ENCODE results near the gene ACADSB. TPM values are rescaled to one million over a fixed set of nuclear protein-coding genes. Genes with fewer than 3 reads are reported as not detected.

Gene ACADSB
- total RNA-seq, 1 donor from 2014 or later, result 27.3 TPM

DNA sequence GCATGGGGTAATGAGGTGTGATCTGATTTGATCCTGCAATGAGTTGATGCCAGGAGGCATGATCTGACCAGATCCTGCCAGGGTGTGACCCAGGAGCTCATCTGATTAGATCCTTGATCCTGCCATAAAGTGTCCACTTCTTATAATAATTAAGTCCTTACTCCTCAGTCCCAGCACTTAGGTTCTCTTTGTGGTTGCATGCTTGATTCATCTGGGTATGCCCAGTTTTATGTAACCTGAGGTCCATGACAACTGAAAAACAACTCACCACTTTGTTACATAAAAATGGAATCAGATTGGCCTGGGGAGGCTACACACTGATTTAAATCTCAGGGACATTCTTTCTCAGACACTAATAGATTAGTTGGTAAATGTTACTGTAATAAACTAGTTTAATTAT is 19.1 kb downstream of the ACADSB start:
- Mint-ChIP-seq H3K4me1 (ENCODE audit: unreplicated experiment) (no peaks in the 10 kb centered on the region), H3K36me3 (peaks cover 5% of the 10 kb centered on the region)

DNA sequence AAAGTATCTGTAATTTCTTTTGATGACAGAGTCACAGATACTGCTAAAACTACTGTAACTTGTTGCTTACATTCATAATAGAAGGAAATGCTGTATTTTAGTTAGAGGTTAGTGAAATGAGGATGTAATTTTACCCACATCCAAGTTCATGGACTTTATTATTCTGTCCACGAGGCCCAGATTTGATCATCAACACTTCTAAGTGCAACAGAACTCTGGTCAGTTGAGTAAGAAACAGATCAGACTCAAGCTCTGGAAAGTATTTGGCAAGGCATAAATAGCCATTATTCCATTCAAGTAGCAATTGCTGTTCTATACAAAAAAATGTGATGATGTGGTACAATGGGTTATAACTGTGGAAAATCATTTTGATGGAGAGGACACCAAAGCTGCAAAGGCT is 22.3 kb downstream of the ACADSB start:
- Mint-ChIP-seq H3K36me3 (peaks cover 10% of the 10 kb centered on the region), H3K4me1 (ENCODE audit: unreplicated experiment) (no peaks in the 10 kb centered on the region), H3K4me3 (no peak overlapping the region), H3K27me3 (no peaks in the 10 kb centered on the region), H3K9me3 (no peaks in the 10 kb centered on the region), H3K27ac (no peak overlapping the region)
- TF ChIP-seq, protein P1, sequence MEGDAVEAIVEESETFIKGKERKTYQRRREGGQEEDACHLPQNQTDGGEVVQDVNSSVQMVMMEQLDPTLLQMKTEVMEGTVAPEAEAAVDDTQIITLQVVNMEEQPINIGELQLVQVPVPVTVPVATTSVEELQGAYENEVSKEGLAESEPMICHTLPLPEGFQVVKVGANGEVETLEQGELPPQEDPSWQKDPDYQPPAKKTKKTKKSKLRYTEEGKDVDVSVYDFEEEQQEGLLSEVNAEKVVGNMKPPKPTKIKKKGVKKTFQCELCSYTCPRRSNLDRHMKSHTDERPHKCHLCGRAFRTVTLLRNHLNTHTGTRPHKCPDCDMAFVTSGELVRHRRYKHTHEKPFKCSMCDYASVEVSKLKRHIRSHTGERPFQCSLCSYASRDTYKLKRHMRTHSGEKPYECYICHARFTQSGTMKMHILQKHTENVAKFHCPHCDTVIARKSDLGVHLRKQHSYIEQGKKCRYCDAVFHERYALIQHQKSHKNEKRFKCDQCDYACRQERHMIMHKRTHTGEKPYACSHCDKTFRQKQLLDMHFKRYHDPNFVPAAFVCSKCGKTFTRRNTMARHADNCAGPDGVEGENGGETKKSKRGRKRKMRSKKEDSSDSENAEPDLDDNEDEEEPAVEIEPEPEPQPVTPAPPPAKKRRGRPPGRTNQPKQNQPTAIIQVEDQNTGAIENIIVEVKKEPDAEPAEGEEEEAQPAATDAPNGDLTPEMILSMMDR (conservative IDR thresholded peaks at IDR 0.05), result no peak
- DNase-seq (ENCODE audit: extremely low spot score, unreplicated experiment), result no peak

More for the DNA sequence above, 19.1 kb downstream of the ACADSB start:
- Mint-ChIP-seq H3K27me3 (no peaks in the 10 kb centered on the region), H3K9me3 (no peaks in the 10 kb centered on the region), H3K27ac (no peak overlapping the region), H3K4me3 (no peak overlapping the region)
- TF ChIP-seq, protein P1 (conservative IDR thresholded peaks at IDR 0.05), result no peak
- no peak for DNase-seq (ENCODE audit: extremely low spot score, unreplicated experiment)

DNA sequence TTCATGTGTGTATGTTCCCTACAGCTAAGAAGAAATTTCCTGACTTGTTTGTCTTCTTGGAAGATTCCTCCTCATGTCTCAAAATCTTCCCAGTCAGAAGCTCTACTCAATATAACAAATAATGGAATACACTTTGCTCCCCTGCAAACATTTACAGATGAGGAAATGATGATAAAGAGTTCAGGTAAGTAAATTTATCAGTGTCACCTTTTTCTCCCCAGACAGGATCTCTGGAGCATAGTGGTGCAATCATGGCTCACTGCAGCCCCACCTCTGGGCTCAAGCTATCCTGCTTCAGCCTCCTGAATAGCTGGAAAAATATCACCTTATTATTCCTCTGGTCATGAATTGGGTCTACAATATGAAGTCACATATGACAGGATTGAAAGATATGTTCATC is 25.5 kb downstream of the ACADSB start:
- peaks cover 13% of the 10 kb centered on the region for H3K36me3 Mint-ChIP-seq
- no peak overlapping the region for H3K4me3 Mint-ChIP-seq
- H3K27ac Mint-ChIP-seq, result no peak overlapping the region
- TF ChIP-seq, protein P1 (conservative IDR thresholded peaks at IDR 0.05), result no peak
- H3K27me3 Mint-ChIP-seq, result no peaks in the 10 kb centered on the region
- no peaks in the 10 kb centered on the region for H3K9me3 Mint-ChIP-seq
- H3K4me1 Mint-ChIP-seq (ENCODE audit: unreplicated experiment), result no peaks in the 10 kb centered on the region
- DNase-seq (ENCODE audit: extremely low spot score, unreplicated experiment), result no peak

DNA sequence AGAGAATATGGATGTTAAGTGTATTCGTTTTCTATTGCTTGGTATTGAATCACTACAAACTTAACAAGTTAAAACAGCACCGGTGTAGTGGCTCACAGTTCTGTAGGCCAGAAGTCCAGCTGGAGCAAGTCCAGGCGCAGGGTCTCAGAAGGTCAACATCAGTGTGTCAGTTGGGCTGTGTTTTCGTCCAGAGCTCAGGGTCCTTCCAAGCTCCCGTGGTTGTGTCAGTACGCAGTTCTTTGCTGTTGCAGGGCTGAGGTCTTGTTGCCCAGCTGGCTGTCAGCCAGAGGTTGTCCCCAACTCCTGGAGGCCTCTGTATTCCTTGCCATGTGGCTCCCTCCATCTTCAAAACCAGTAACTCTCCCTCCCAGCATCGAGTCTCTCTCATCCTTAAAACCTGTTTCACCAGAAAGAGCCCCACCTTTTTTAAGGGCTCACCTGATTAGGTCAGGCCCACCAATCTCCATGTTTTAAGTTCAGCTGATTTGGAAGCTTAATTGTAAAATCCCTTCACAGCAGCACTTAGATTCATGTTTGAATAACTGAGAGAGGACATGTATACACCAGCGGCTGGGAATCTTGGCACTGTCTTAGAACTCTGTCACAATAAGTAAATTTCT is 26.8 kb downstream of the ACADSB start:
- no peak overlapping the region for H3K27ac Mint-ChIP-seq
- H3K36me3 Mint-ChIP-seq, result peaks cover 9% of the 10 kb centered on the region

DNA sequence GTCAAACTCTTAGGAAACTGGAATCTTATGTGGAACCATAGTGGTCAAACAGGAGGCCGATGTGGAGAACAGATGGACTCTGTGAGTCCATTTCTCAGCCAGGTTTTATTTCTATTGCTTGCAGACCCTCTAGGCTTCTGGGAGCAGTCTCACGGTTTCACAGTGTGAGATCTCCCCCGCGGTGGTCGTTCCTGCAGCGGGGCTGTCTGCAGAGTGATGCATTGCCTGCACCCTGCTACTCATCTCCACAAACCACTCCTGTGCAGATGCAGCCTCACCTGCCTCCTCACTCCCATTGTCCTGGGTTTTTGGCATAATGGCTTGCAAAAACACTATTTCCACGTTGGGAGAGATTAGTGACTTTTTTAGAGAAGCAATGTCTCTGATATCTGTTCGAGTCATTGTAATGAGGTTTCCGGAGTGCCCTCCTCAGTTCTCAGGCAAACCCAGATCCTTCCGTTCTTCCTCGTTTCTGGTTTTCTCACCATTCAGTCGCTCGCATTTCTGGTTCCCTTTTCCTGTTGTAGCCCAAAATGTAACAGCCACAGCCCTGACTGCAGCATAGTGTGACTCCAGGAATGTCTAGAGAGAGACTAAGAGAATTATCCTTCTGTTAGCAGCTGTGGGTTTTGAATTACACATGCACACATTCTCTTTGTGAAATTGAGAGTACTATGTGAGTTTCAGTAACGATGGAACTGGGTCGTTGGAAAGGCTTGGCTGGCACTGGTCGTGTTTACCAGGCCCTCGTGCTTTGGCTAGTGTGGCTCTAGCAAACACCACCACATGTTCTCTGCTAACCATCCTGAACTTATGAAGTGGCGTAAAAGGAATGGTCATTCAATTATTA is 30.2 kb downstream of the ACADSB start:
- Mint-ChIP-seq H3K9me3 (no peaks in the 10 kb centered on the region), H3K27ac (no peak overlapping the region), H3K36me3 (peaks cover 9% of the 10 kb centered on the region), H3K4me3 (no peak overlapping the region), H3K27me3 (no peaks in the 10 kb centered on the region), H3K4me1 (ENCODE audit: unreplicated experiment) (no peaks in the 10 kb centered on the region)
- DNase-seq (ENCODE audit: extremely low spot score, unreplicated experiment), result no peak
- TF ChIP-seq, protein P1 (conservative IDR thresholded peaks at IDR 0.05), result no peak

More for the DNA sequence above, 26.8 kb downstream of the ACADSB start:
- DNase-seq (ENCODE audit: extremely low spot score, unreplicated experiment), result no peak
- TF ChIP-seq, protein P1 (conservative IDR thresholded peaks at IDR 0.05), result no peak
- no peaks in the 10 kb centered on the region for H3K9me3 Mint-ChIP-seq
- H3K27me3 Mint-ChIP-seq, result no peaks in the 10 kb centered on the region
- H3K4me1 Mint-ChIP-seq (ENCODE audit: unreplicated experiment), result no peaks in the 10 kb centered on the region
- no peak overlapping the region for H3K4me3 Mint-ChIP-seq

Measured in type B pancreatic cell (in vitro differentiated cells).